ENCODE results near the gene RAB7B.

Gene RAB7B

DNA sequence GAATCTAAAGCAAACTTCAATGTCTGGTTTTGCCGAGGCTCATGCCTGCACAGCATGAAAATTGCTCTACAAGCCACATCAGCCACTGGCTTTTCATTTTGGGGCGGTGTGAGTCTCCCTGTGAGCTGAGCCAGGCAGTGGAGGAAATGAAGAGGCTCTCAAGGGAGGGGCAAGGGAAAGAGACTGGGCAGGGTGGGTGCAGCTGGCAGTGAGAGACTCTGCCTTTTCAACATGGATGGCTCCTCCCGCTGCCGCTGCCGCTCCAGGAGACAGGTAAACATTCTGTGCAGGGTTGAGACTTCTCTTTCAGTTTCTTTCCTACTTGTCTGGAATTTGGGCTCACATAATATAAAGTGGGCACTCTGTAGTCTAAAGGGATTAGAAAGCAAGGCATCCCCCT lies 31.8 kb upstream of the RAB7B start:
- no peak for DNase-seq (ENCODE audit: low read depth)
- no peak overlapping the region for H3K4me3 ChIP-seq (ENCODE audit: low read depth, low read length)
- no peak for TF ChIP-seq CTCF (conservative IDR thresholded peaks at IDR 0.05; ENCODE audit: low read depth, low read length)

GRCh38 chr1:206032380-206033140 lies 29.4 kb upstream of the RAB7B start:
- H3K4me3 ChIP-seq (ENCODE audit: low read depth, low read length): no peak overlapping the region
- TF ChIP-seq CTCF (conservative IDR thresholded peaks at IDR 0.05; ENCODE audit: low read depth, low read length): no peak
- DNase-seq (ENCODE audit: low read depth): peak; percentile 38

- peak; percentile 99 for TF ChIP-seq CTCF (conservative IDR thresholded peaks at IDR 0.05; ENCODE audit: low read depth, low read length)
- no peak overlapping the region for H3K4me3 ChIP-seq (ENCODE audit: low read depth, low read length)
- DNase-seq (ENCODE audit: low read depth): peak; percentile 86
Measured at GRCh38 chr1:206030714-206031113, 27.5 kb upstream of the RAB7B start.

DNA sequence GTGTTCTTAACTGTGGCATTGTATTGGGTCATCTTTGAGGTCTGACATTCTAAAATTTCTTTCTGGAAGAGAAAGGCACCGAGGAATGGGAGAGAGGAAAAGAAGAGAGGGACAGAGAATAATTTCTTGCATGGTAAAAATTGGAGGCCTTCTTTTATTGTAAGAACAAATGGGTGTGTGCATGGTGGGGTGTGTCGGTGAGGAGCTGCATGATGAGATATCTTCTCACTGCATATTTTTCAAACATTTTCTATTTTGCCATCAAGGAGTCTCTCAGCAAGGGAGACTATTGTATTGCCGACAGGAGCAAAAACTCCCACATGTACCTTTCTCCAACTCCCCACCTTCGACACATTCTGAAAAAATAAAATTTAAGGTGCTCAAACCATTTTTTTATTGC lies 27.0 kb upstream of the RAB7B start:
- no peak for DNase-seq (ENCODE audit: low read depth)
- TF ChIP-seq CTCF (conservative IDR thresholded peaks at IDR 0.05; ENCODE audit: low read depth, low read length): no peak
- no peak overlapping the region for H3K4me3 ChIP-seq (ENCODE audit: low read depth, low read length)

DNA sequence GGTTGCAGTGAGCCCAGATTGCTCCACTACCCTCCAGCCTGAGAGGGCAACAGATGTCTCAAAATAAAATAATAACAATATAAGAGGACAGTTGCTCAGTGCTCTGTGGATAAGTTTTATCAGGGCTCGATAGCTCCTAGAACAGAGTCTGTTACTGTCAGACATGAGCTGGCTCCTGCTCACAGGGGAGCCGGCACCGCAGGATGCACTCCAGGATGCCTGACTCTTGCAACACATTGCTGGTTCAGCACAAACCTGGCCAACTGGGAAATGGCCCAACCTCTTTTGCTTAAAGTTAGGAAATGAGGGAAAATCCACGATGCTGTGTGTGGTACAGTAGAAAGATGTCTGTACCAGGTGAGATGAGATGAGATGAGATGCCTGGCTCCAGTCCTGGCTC lies 26.3 kb upstream of the RAB7B start:
- DNase-seq (ENCODE audit: low read depth): peak; percentile 91
- no peak overlapping the region for H3K4me3 ChIP-seq (ENCODE audit: low read depth, low read length)
- no peak for TF ChIP-seq CTCF (conservative IDR thresholded peaks at IDR 0.05; ENCODE audit: low read depth, low read length)

- no peak overlapping the region for H3K4me3 ChIP-seq (ENCODE audit: low read depth, low read length)
- DNase-seq (ENCODE audit: low read depth): no peak
- no peak for TF ChIP-seq CTCF (conservative IDR thresholded peaks at IDR 0.05; ENCODE audit: low read depth, low read length)
Measured at GRCh38 chr1:206025283-206025820, 22.2 kb upstream of the RAB7B start.

GRCh38 chr1:206023695-206024094 lies 20.5 kb upstream of the RAB7B start, which contains the start of gene CTSE:
Gene CTSE, minus strand, starts transcription at chr1:206023895. Its CDS starts 104 bp downstream, at chr1:206023791.
- H3K4me3 ChIP-seq (ENCODE audit: low read depth, low read length): no peak within 1 kb of the TSS
- no peak for DNase-seq (ENCODE audit: low read depth)
- no peak for TF ChIP-seq CTCF (conservative IDR thresholded peaks at IDR 0.05; ENCODE audit: low read depth, low read length)
